ENCODE data around the gene ITGAD.
A peak's percentile ranks its signal among the peaks of the same experiment; 100 is the strongest.
"Not testable (repeated sequence)": the region's sequence is repeated elsewhere in the genome, so short reads cannot be mapped to it uniquely, and the experiment has no call there.

ITGAD gene

GRCh38 chr16:31435341-31436220 is 42.4 kb downstream of the ITGAD start:
- peak; percentile 35 for DNase-seq

DNA sequence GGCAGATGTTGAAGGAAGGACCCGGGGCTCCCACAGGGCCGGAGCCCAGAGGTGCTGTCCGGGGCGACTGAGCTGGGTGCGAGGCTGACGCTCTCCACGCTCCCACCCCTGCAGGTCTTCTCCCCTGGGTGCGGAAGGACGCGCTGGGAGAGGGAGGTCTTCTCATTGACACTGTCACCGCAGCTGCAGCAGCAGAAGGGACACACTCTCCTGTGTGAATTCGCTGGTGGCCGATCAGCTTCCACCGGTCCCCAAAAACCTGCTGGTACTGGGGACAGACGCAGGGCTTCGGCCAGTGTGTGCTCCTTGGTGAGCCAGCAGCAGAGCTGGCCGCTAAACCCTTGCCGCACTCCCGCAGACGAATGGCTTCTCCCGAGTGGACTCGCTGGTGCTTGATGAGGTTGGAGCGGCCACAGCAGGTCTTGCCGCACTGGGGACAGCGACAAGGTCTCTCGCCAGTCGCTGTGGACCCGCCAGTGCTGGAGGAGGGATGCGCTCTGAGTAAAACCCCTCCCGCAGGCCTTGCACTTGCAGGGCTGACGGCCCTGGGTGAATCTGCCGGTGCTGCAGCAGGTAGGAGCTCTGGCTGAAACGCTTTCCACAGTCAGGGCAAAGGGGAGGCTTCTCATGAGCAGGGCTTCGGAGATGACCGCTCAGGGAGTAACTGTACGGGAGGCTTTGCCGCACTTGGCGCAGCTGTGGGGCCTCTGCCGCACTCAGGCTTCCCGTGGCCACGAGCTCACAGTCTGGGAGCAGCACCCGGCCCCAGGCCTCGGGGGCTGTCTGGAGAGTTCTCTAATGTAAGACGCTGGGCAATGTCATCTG is 43.3 kb downstream of the ITGAD start:
- no peak for DNase-seq

GRCh38 chr16:31438414-31438813 is 45.3 kb downstream of the ITGAD start:
- no peak for DNase-seq

GRCh38 chr16:31439023-31439422 is 45.9 kb downstream of the ITGAD start:
- not testable (repeated sequence) for DNase-seq

DNA sequence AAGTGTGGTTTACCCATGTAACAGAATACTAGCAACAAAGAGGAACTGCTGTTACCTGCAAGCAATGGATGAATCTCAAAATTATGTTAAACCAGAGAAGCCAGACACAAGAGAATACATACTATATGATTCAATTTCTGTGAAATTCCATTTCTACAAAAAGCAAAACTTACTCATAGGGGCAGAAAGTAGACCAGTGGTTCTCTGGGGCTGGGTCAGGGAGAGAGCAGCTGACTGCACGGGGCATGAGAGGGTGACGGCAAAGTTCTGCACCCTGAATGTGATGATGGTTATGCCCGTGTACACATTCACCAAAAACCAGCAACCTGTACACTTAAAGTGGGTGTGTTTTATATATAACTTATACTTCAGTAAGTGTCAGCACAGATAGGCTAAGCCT is 46.4 kb downstream of the ITGAD start:
- no peak for DNase-seq

DNA sequence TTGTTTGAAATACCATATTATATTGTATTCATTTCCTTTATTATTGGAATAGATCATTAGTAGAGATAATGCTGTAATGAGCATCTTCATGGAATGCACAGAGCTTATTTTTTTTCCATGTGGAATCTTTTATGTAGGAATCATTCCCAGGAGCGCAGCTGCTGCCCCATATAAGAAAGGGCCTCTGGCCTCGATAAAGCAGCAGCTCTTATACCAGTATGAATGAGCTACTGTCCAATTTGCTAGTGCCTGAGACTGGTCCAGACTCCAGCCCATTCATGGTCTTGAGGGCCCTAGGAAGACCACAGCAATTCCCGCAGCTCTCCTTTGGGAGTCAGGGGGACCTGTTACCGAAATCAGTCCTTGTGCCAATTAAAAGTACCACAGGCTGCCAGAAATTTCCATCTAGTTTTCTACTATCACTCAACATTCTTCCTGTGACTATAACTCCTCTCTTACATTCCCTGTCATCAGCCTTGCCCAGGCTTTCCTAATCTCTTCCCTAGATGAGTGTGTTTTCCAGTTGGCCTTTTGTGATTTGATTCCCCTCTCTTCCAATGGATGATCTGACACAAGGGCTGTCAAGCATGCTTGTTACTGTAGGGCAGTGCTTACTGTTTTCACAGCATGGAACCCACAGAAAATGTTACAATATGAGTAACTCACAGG is 47.5 kb downstream of the ITGAD start:
- no peak for DNase-seq

GRCh38 chr16:31441956-31442355 is 48.8 kb downstream of the ITGAD start:
- DNase-seq = no peak

DNA sequence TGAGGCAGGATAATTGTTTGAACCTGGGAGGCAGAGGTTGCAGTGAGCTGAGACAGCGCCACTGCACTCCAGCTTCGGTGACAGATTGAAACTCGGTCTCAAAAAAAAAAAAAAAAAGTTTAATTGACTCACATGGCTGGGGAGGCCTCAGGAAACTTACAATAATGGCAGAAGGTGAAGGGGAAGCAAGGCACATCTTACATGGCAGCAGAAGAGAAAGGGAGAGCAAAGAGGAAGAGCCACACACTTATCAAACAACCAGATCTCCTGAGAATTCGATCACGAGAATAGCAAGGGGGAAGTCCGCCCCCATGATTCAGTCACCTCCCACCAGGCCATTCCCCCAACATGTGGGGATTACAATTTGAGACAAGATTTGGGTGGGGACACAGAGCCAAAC is 52.8 kb downstream of the ITGAD start:
- not testable (repeated sequence) for DNase-seq

DNA sequence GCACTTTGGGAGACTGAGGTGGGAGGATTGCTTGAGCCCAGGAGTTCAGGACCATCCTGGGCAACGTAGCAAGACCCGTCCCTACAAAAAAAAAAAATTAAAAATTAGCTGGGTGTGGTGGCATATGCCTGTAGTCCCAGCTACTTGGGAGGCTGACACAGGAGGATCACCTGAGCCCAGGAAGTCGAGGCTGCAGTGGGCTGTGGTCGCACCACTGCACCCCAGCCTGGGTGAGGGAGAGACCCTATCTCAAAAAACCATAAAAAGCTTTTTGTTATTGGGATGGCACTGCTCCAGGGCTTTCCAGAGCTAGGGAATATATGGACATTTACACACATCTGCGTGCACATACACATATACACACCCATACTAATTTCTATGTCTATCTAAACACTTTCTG is 58.1 kb downstream of the ITGAD start:
- DNase-seq = no peak

DNA sequence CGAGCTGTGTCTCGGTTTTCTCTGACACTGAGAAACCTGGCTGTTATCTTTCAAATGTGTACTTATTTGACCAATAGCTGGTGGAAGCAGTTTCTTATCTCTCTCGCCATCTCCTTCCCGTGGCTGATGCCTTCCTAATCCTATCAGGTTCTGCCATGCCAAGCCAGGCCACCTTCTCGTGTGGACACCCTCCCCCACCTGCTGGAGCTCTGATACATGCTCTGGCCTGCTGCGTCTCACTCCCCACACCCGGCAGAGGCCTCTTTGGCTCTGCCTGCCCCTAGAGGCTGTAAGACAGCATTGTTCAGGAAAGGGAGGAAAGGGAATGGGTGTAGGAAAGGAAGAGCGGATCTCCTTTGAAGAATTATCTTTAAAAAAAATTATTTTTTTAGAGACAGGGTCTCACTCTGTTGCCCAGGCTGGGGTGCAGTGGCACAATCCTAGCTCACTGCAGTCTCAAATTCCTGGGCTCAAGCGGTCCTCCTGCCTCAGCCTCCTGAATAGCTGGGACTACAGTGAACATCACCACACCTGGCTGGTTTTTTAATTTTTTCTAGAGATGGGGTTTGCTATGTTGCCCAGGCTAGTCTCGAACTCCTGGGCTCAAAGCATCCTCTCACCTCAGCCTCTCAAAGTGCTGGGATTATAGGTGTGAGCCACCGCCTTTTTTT is 58.7 kb downstream of the ITGAD start:
- DNase-seq = peak; percentile 75

DNA sequence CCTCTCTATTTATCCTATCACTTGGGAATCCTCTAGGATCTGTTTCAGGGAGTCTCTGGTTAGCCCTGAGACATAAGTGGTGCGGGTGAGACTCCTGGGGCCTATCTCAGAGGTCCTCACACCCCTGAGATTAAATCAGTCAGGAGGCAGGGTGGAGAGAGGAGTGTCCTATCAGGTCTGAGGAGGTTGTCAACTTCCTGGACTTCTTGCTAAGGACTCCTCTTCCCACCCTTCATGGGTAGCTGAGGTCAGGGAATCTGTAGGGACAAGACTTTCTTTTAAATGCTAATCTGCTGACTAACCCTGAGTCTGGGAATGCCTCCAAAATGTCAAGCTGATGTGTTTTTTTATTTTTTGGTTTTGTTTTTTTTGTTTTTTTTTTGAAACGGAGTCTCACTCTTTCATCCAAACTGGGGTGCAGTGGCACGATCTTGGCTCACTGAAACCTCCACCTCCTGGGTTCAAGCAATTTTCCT is 59.5 kb downstream of the ITGAD start:
- DNase-seq = no peak

DNA sequence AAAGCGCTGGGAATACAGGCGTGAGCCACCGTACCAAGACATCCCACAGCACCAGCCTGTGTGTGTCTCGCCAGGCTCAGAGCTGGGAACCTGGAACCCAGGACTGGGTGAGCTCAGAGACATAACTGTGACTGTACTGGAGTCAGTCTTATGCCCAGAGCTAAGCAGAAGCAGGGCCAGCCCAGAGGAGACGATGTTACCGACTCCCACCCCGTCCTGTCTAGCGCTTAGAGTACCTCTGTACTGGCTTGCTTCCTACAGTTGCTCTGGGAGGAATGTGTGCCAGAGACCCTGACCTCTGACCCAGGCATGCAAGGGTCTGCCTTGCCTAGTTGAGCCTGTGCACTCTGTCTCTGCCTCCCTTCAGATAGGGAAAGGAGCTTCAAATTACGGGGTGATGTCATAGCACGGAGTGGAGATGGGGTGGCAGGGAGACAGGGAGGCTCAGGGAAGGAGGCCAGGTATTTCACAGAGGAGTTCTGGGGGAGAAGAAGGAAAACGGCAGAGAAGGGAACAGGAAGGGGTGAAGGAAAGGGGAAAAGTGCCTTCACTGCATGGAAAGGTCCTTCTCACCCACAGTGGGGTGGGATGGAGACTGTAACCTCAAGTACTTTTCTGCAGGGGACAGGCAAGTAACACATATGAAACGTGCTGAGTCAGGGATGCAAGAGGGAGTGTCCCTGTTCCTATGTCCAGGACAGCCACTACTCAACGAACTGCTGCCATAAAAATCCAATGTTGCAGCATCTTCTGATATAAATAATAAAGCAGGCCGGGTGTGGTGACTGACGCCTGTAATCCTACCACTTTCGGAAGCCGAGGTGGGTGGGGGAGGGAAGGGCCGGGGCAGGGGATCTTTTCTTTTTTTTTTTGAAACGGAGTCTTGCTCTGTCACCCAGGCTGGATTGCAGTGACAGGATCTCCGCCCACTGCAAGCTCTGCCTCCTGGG is 60.4 kb downstream of the ITGAD start:
- DNase-seq = no peak

DNA sequence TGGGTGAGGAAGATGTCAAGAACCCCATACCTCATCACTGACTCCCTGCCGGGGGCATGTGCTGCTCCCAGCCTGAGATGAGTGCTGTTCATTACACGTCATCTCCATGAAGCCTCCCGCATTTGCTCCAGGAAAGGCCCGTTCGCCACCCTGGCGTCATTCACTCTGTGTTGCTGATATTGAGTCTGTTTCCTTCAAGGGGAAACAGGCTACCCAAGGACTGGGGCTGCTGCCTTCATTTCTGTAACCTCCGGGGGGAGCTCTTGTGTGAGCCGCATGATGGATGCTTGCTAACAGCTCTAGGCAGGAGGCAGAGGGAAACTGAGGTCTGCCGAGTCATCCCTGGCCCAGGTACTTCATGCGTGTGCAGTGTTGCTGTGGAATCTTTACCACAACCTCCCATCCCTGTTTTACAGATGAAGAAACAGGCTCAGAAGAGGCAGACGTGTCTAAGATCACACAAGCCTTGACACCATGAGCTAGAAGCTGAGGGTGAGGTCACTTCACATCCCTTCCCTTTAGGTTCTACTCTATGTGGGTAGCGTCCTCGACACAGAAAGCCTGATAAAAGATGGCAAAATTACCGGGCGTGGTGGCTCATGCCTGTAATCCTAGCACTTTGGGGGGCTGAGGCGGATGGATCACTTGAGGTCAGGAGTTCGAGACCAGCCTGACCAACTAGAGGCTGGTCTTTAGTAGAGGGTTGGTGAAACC is 62.6 kb downstream of the ITGAD start:
- no peak for DNase-seq

GRCh38 chr16:31456988-31457360 is 63.8 kb downstream of the ITGAD start:
- no peak for DNase-seq

GRCh38 chr16:31458073-31458843 is 65.1 kb downstream of the ITGAD start:
- peak; percentile 86 for DNase-seq

- peak; percentile 99 for DNase-seq
Measured at GRCh38 chr16:31458844-31459686, 65.9 kb downstream of the ITGAD start, which contains the start of gene ARMC5. Gene ARMC5 (plus strand): TSS chr16:31459501. CDS start chr16:31459525, 24 bp downstream.

DNA sequence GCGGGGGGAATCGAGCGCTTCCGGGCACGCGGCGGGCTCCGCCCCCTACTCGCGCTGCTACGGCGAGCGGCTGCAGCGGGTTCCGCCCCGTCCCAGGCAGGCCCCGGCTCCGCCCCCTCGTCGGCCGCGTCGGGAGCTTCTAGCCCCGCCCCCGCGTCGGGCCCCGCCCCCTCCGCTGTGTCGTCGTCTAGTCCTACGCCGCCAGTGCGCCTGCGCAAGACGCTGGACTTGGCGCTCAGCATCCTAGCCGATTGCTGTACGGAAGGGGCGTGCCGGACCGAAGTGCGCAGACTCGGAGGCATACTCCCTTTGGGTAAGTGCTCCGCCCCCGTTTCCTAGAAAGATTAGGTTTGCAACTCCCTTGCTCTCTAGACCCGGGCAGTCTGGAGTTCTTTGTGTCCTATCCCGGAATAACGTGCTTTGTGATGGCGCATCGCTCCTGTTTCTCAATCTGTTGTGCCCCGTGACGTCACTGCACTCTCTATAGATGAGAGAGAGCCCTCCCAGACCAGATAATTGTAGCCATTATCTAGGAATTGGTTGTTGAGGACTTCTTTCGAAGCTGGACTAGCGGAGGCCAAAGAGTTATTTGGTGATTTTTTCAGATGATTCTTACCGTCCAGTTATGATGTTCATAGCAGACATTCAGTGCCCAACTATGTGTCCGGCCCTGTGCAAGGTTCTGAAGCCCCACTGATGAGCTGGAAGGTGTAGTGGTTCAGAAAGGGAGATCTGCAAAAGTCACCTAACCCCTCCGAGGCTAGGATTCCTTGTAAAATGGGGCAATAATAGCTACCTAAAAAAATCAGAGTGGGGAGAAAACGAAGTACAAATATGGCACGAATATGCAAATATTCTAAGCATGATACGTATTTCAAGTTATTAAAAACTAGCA is 66.8 kb downstream of the ITGAD start:
- DNase-seq = peak; percentile 100

DNA sequence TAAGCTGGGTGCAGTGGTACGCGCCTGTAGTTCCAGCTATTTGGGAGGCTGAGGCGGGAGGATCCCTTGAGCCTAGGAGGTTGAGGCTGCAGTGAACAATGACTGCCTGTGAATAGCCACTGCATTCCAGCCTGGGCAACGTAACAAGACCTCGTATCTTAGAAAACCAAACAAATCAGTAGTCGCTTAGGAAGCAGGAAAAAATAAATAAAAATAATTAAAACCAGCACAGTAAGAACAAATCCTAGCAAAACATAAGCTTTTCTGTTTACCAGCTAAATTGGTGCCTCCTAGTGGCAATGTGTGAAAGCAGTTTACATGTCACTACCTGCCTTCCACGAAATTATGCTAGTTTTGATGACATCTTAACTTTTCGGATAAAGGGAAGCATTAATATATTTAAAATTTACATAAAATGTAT is 67.5 kb downstream of the ITGAD start:
- peak; percentile 40 for DNase-seq
